ENCODE results near the gene LGMN. TPM values are rescaled to one million over a fixed set of nuclear protein-coding genes. Genes with fewer than 3 reads are reported as not detected.

Gene LGMN
- total and polyA plus RNA-seq, 2 experiments from 2014 or later: 60.0 to 83.5 TPM

- Histone ChIP-seq H3F3A (replicated peaks; ENCODE audit: low read depth) (no peaks in the 10 kb centered on the region), H3K79me2 (replicated peaks; ENCODE audit: insufficient read depth) (no peaks in the 10 kb centered on the region), H3K4me2 (no peak overlapping the region), H3K27me3 (ENCODE audit: insufficient read depth) (no peaks in the 10 kb centered on the region), H3K9me2 (ENCODE audit: insufficient read depth) (no peaks in the 10 kb centered on the region), H4K20me1 (replicated peaks; ENCODE audit: insufficient read depth) (no peaks in the 10 kb centered on the region), H2AFZ (no peak overlapping the region), H3K27ac (ENCODE audit: low read depth) (no peak overlapping the region), H3K4me1 (ENCODE audit: insufficient read depth) (no peaks in the 10 kb centered on the region), H3K36me3 (ENCODE audit: insufficient read depth) (no peaks in the 10 kb centered on the region), H3K4me3 (no peak overlapping the region)
- Mint-ChIP-seq H3K27me3 (ENCODE audit: insufficient read depth, low read depth, poor library complexity) (no peaks in the 10 kb centered on the region), H3K9me3 (no peaks in the 10 kb centered on the region; the same call in 2 of the 3 replicates), H3K27ac (no peak overlapping the region), H3K4me1 (peaks cover 3% of the 10 kb centered on the region; the same call in 2 of the 3 replicates), H3K4me3 (no peak overlapping the region), H3K36me3 (ENCODE audit: low read depth) (no peaks in the 10 kb centered on the region)
- ATAC-seq (no peak), DNase-seq (ENCODE audit: low spot score) (no peak)
- no peak for TF ChIP-seq REST (IDR thresholded peaks at IDR 0.05; ENCODE audit: unreplicated experiment)
- TF ChIP-seq NANOG (IDR thresholded peaks at IDR 0.05; ENCODE audit: borderline replicate concordance): no peak
- TF ChIP-seq EZH2 (IDR thresholded peaks at IDR 0.05; ENCODE audit: low read depth, unreplicated experiment): no peak
- no peak for TF ChIP-seq ZNF331 (CRISPR knock-in tag; IDR thresholded peaks at IDR 0.05; ENCODE audit: low read depth)
- no peak for TF ChIP-seq CREB1 (CRISPR knock-in tag; IDR thresholded peaks at IDR 0.05; ENCODE audit: low read depth)
- TF ChIP-seq JUNB (IDR thresholded peaks at IDR 0.05; ENCODE audit: unreplicated experiment): no peak
- no peak for TF ChIP-seq POLR2AphosphoS5 (IDR thresholded peaks at IDR 0.05; ENCODE audit: low read depth)
- no peak for TF ChIP-seq ZNF462 (CRISPR knock-in tag; IDR thresholded peaks at IDR 0.05)
- TF ChIP-seq ZNF114 (CRISPR knock-in tag; IDR thresholded peaks at IDR 0.05): no peak
Observed at GRCh38 chr14:92673601-92674150, 74.8 kb downstream of the LGMN start.

All from GM23338 (cell line).